Vagina (tissue), 2 donors: ENCODE measurements around the gene TBL3.

Experiments
- POLR2A ChIP-seq, 2 donors: fragments of 450-650 bp; IDR thresholded peaks; one replicate each; pipeline ENCODE4 v1.6.1; 2017; ENCODE audit warnings: antibody characterized with exemption in 2 of 2, mild to moderate bottlenecking in 2 of 2, moderate library complexity in 2 of 2
- TF ChIP-seq, protein P1 (sequence below), 3 experiments: fragments of 450-650 bp in 2 of 3; fragments of 200-600 bp in 1 of 3; sonication (generic) in 1 of 3; IDR thresholded peaks; one replicate each; pipeline ENCODE4 v1.5.1; 2017 to 2019; ENCODE audit warnings: antibody characterized with exemption in 3 of 3, mild to moderate bottlenecking in 2 of 3, moderate library complexity in 2 of 3

GRCh38 chr16:2025251-2025650 lies 53.4 kb downstream of the TBL3 start:
- TF ChIP-seq, protein P1, sequence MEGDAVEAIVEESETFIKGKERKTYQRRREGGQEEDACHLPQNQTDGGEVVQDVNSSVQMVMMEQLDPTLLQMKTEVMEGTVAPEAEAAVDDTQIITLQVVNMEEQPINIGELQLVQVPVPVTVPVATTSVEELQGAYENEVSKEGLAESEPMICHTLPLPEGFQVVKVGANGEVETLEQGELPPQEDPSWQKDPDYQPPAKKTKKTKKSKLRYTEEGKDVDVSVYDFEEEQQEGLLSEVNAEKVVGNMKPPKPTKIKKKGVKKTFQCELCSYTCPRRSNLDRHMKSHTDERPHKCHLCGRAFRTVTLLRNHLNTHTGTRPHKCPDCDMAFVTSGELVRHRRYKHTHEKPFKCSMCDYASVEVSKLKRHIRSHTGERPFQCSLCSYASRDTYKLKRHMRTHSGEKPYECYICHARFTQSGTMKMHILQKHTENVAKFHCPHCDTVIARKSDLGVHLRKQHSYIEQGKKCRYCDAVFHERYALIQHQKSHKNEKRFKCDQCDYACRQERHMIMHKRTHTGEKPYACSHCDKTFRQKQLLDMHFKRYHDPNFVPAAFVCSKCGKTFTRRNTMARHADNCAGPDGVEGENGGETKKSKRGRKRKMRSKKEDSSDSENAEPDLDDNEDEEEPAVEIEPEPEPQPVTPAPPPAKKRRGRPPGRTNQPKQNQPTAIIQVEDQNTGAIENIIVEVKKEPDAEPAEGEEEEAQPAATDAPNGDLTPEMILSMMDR (IDR thresholded peaks at IDR 0.05), result no peak
- no peak for TF ChIP-seq POLR2A (IDR thresholded peaks at IDR 0.05)
